Activated T-cell treated with anti-CD3 and anti-CD28 coated beads, Interleukin-2, amount 50 U/mL, for 4 hours (primary cell): ENCODE results near the gene RUFY3. TPM values are rescaled to one million over a fixed set of nuclear protein-coding genes. Genes with fewer than 3 reads are reported as not detected.
"Not testable (repeated sequence)": the region's sequence is repeated elsewhere in the genome, so short reads cannot be mapped to it uniquely, and the experiment has no call there.

Source experiments
- ATAC-seq, 2 donors: fragments of 200-7000 bp; cut with Tn5 transposase; one replicate each; pipeline ENCODE4 v1.10.0; 2021
- DNase-seq: peaks from one replicate; pipeline ENCODE4 v3.0.0-alpha.2; 2020
- H3K27me3 Mint-ChIP-seq: one replicate; pipeline ENCODE4 v1.8.0; 2021; ENCODE audit warnings: low read depth, mixed read lengths
- H3K36me3 Mint-ChIP-seq: one replicate; pipeline ENCODE4 v1.8.0; 2022; ENCODE audit warnings: mixed read lengths; ENCODE audit not compliant: insufficient read depth
- H3K4me1 Mint-ChIP-seq: one replicate; pipeline ENCODE4 v1.8.0; 2021; ENCODE audit warnings: low read depth, mixed read lengths
- H3K4me3 Mint-ChIP-seq: one replicate; pipeline ENCODE4 v1.8.0; 2021; ENCODE audit warnings: mild to moderate bottlenecking, moderate library complexity, mixed read lengths
- H3K9me3 Mint-ChIP-seq: one replicate; pipeline ENCODE4 v1.8.0; 2021; ENCODE audit warnings: mixed read lengths
- total RNA-seq, 3 donors: library from RNA; stranded (reverse); gene quantifications; one replicate each; pipeline ENCODE4 v1.2.1, GENCODE V29; 2021

Gene RUFY3
- total RNA-seq, 3 donors from 2014 or later: 6.3 to 8.0 (median 7.9) TPM

- H3K36me3 Mint-ChIP-seq, H3K4me1 Mint-ChIP-seq, H3K9me3 Mint-ChIP-seq, ATAC-seq, H3K27me3 Mint-ChIP-seq, H3K4me3 Mint-ChIP-seq, DNase-seq: not testable (repeated sequence)
Observed at GRCh38 chr4:70698435-70698834, 23.3 kb upstream of the RUFY3 start.

GRCh38 chr4:70700712-70701111 is 21.1 kb upstream of the RUFY3 start:
- Mint-ChIP-seq H3K27me3 (no peaks in the 10 kb centered on the region), H3K9me3 (no peaks in the 10 kb centered on the region), H3K4me1 (peaks cover 12% of the 10 kb centered on the region), H3K36me3 (no peaks in the 10 kb centered on the region), H3K4me3 (no peak overlapping the region)
- ATAC-seq (no peak), DNase-seq (no peak)

GRCh38 chr4:70701271-70701670 is 20.5 kb upstream of the RUFY3 start:
- DNase-seq (no peak), ATAC-seq (no peak)
- Mint-ChIP-seq H3K9me3 (no peaks in the 10 kb centered on the region), H3K27me3 (no peaks in the 10 kb centered on the region), H3K4me1 (peaks cover 18% of the 10 kb centered on the region), H3K4me3 (no peak overlapping the region), H3K36me3 (no peaks in the 10 kb centered on the region)

- not testable (repeated sequence) for ATAC-seq, H3K36me3 Mint-ChIP-seq, DNase-seq, H3K9me3 Mint-ChIP-seq, H3K4me3 Mint-ChIP-seq, H3K27me3 Mint-ChIP-seq
- peaks cover 27% of the 10 kb centered on the region for H3K4me1 Mint-ChIP-seq
Observed at GRCh38 chr4:70702592-70702991, 19.2 kb upstream of the RUFY3 start.

DNA sequence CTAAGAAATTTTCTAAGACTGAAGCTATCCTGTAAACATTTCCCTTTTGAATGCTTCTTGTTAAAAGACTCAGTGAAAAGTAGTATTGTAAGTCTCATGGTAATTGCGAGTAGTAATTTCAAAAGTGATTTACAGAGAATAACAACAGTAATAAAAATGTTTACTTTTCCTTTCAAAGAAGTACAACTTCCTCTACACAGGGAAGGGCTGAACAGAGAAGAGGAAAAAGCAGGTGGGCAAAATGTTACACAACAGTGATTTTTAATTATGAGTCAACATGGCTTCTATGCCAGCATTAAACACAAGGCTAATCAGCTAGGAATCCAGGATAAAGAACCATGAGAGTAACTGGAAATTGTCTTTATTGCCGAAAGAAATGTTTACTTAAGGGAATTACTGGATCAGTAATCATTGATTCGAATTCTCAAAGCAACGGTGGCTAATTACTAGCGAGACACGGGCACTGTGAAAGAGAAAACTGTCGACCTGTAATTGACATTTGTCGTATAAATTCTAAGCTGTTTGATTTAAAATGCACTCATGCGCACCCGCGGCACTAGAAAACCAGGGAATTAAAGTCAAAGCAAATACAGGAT is 18.0 kb upstream of the RUFY3 start:
- no peak for DNase-seq
- ATAC-seq: no peak
- Mint-ChIP-seq H3K36me3 (no peaks in the 10 kb centered on the region), H3K4me1 (peaks cover 27% of the 10 kb centered on the region), H3K9me3 (no peaks in the 10 kb centered on the region), H3K4me3 (peak overlapping the region; percentile 87), H3K27me3 (no peaks in the 10 kb centered on the region)

DNA sequence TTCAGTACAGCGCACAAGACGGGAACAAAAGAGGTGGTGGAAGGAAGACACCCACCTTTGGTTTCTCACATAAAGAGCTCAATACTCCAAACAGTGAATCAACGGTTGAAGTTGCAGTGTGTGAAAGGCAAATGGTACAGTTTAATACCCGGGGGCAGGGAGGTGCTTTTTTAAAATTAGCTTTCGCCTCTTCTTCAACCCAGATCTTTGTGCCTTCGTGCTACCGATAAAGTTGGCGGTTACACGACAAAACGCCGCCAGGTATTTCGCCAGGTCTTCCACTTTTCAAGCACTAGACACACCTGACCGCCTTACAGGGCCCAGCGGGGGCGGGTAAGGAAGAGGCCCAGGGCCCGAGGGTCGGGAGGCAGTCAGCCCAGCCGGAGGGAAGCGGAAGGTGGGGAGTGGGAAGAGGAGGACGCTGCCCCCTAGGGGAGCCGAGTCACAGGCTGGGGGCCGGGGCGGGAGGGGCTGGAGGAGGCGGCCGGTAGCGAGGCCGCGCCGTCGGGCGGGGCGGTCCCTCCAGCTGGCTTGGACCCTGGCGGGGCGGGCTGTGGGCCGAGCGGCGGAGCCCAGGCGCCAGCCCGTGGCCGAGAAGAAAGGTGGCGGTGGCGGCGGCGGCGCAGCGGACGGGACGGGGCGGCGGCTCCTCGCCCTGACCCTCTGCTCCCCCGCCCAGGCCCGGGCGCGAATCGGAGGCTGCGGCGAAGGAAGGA is 17.4 kb upstream of the RUFY3 start:
- ATAC-seq: peak; percentile 47 to 48
- H3K36me3 Mint-ChIP-seq: no peaks in the 10 kb centered on the region
- peak; percentile 35 for DNase-seq
- peaks cover 28% of the 10 kb centered on the region for H3K4me1 Mint-ChIP-seq
- no peaks in the 10 kb centered on the region for H3K27me3 Mint-ChIP-seq
- H3K9me3 Mint-ChIP-seq: no peaks in the 10 kb centered on the region
- peak overlapping the region; percentile 87 for H3K4me3 Mint-ChIP-seq

- no peak for DNase-seq
- Mint-ChIP-seq H3K4me1 (peaks cover 30% of the 10 kb centered on the region), H3K9me3 (no peaks in the 10 kb centered on the region), H3K4me3 (peak overlapping the region; percentile 47), H3K27me3 (no peaks in the 10 kb centered on the region), H3K36me3 (no peaks in the 10 kb centered on the region)
- peak in 1 of 2 donors; percentile 48 for ATAC-seq
Observed at GRCh38 chr4:70704931-70705182, 16.9 kb upstream of the RUFY3 start.

DNA sequence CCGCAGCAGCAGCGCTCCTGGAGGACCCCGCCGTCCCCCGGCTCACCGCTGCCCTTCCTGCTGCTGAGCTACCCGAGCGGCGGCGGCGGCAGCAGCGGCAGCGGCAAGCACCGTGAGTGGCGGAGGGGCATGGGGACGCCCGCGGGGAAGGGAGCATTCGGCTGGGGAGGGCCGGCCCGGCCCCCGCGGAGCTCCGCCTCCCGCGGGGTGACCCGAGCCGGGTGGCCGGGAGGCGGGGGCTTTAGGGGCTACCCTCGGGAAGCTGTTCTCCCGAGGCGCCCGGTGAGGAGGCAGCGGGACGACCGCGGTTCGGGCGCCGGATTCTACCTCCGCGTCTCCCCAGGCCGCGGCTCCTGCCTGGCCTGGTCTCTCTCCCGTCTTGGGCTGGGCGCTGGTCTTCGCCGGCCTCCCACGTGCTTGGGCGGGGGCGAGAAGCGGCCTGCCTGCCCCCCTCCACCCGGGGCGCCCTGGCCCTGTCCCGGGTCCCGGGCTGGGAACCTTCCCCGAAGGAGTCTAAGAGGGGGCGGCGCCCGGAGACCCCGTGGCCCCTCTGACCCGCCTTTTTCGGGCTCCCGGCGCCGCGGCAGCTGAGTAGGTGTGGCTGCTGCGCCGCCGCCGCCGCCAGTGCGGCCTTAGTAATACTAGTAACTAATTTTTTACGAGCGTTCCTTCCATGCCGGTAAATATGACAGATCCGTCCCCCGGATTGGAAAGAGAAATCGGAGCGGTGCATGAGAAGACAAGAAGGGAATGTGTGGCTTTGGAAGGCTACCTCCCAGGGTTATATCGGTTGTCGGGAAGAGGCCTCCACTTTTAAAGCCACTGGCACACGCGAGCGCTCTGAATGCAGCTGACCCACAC is 16.4 kb upstream of the RUFY3 start:
- DNase-seq (peak; percentile 68), ATAC-seq (peak; percentile 77 to 78)
- no peaks in the 10 kb centered on the region for H3K36me3 Mint-ChIP-seq
- H3K4me1 Mint-ChIP-seq: peaks cover 32% of the 10 kb centered on the region
- H3K4me3 Mint-ChIP-seq: peak overlapping the region; percentile 94
- H3K27me3 Mint-ChIP-seq: no peaks in the 10 kb centered on the region
- H3K9me3 Mint-ChIP-seq: no peaks in the 10 kb centered on the region

GRCh38 chr4:70706044-70706461 is 15.7 kb upstream of the RUFY3 start:
- peaks cover 32% of the 10 kb centered on the region for H3K4me1 Mint-ChIP-seq
- no peak for ATAC-seq
- H3K4me3 Mint-ChIP-seq: peak overlapping the region; percentile 94
- no peaks in the 10 kb centered on the region for H3K27me3 Mint-ChIP-seq
- no peaks in the 10 kb centered on the region for H3K9me3 Mint-ChIP-seq
- no peaks in the 10 kb centered on the region for H3K36me3 Mint-ChIP-seq
- no peak for DNase-seq

- H3K4me1 Mint-ChIP-seq: peaks cover 32% of the 10 kb centered on the region
- DNase-seq: no peak
- H3K27me3 Mint-ChIP-seq: no peaks in the 10 kb centered on the region
- H3K36me3 Mint-ChIP-seq: no peaks in the 10 kb centered on the region
- peak overlapping the region; percentile 94 for H3K4me3 Mint-ChIP-seq
- H3K9me3 Mint-ChIP-seq: no peaks in the 10 kb centered on the region
- no peak for ATAC-seq
Observed at GRCh38 chr4:70706516-70706915, 15.2 kb upstream of the RUFY3 start.

GRCh38 chr4:70709611-70710205 is 12.1 kb upstream of the RUFY3 start:
- no peaks in the 10 kb centered on the region for H3K27me3 Mint-ChIP-seq
- H3K4me1 Mint-ChIP-seq: peaks cover 44% of the 10 kb centered on the region
- DNase-seq (no peak), ATAC-seq (no peak)
- H3K9me3 Mint-ChIP-seq: no peaks in the 10 kb centered on the region
- no peak overlapping the region for H3K4me3 Mint-ChIP-seq
- H3K36me3 Mint-ChIP-seq: no peaks in the 10 kb centered on the region

GRCh38 chr4:70711599-70711998 is 10.2 kb upstream of the RUFY3 start:
- H3K9me3 Mint-ChIP-seq: no peaks in the 10 kb centered on the region
- no peak for DNase-seq
- no peaks in the 10 kb centered on the region for H3K36me3 Mint-ChIP-seq
- ATAC-seq: no peak
- H3K27me3 Mint-ChIP-seq: no peaks in the 10 kb centered on the region
- peaks cover 40% of the 10 kb centered on the region for H3K4me1 Mint-ChIP-seq
- no peak overlapping the region for H3K4me3 Mint-ChIP-seq

GRCh38 chr4:70712150-70712549 is 9.6 kb upstream of the RUFY3 start:
- Mint-ChIP-seq H3K27me3 (no peaks in the 10 kb centered on the region), H3K4me1 (peaks cover 34% of the 10 kb centered on the region), H3K9me3 (no peaks in the 10 kb centered on the region), H3K36me3 (no peaks in the 10 kb centered on the region), H3K4me3 (no peak overlapping the region)
- no peak for ATAC-seq
- DNase-seq: no peak

DNA sequence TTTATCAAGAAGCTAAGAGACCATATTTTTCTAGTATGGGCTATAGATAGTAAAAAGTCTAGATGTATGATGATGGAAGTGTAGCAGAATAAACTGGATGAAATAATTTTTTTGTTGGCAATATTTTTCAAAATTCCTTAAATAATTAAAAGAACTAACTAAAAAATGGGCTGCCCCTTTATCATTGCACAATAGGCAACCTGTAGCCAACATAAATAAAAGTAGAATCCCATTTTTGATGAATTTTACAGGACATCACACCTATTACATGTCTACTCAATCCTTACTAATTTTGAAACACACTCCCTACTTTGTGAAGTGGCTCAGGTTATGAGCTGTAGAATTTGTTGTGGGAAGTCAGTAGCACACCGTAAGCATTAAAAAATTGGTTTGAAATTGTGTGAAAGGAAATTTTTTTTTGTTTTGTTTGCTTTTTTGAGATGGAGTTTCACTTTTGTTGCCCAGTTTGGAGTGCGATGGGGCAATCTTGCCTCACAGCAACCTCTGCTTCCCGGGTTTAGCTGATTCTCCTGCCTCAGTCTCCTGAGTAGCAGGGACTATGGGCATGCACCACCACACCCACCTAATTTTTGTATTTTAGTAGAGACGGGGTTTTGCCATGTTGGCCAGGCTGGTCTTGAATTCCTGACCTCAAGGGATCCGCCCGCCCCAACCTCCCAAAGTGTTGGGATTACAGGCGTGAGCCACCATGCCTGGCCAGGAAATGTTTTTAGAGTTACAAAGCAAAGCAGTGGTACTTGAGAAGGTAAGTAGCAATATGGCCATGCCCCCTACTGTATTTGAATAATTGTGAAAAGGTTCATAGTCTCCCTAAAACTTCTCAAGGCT is 8.9 kb upstream of the RUFY3 start:
- Mint-ChIP-seq H3K36me3 (no peaks in the 10 kb centered on the region), H3K27me3 (no peaks in the 10 kb centered on the region), H3K4me3 (no peak overlapping the region), H3K9me3 (no peaks in the 10 kb centered on the region), H3K4me1 (peaks cover 34% of the 10 kb centered on the region)
- no peak for ATAC-seq
- DNase-seq: no peak
